Measurements from ENCODE around the gene CETN3.
"Not testable (repeated sequence)": the region's sequence is repeated elsewhere in the genome, so short reads cannot be mapped to it uniquely, and the experiment has no call there.

The CETN3 gene

GRCh38 chr5:90356176-90356575 is 53.4 kb downstream of the CETN3 start:
- TF ChIP-seq, protein P1, sequence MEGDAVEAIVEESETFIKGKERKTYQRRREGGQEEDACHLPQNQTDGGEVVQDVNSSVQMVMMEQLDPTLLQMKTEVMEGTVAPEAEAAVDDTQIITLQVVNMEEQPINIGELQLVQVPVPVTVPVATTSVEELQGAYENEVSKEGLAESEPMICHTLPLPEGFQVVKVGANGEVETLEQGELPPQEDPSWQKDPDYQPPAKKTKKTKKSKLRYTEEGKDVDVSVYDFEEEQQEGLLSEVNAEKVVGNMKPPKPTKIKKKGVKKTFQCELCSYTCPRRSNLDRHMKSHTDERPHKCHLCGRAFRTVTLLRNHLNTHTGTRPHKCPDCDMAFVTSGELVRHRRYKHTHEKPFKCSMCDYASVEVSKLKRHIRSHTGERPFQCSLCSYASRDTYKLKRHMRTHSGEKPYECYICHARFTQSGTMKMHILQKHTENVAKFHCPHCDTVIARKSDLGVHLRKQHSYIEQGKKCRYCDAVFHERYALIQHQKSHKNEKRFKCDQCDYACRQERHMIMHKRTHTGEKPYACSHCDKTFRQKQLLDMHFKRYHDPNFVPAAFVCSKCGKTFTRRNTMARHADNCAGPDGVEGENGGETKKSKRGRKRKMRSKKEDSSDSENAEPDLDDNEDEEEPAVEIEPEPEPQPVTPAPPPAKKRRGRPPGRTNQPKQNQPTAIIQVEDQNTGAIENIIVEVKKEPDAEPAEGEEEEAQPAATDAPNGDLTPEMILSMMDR (IDR thresholded peaks at IDR 0.05; ENCODE audit: low read length, missing control alignments): no peak
- H3K4me3 ChIP-seq (replicated peaks; ENCODE audit: low read depth, low read length): no peak overlapping the region
- no peak for DNase-seq (ENCODE audit: low read depth)

DNA sequence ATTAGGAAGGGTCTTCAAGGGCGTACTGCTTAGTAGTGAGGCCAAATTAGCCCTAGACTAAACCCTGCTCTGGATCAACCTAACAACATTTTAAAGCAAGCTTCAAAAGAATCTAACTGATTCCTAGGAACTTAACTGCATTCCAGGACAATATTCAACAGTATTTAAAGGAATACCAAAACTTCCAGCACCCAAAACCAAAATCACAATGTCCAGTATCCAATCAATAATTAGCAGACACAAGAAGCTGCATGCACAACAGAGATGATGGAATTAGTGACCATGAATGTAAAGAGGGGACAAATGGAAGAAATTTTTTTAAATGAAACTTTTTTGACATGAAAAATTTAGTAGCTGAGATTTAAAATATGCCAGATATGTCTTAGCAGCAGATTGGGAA is 53.9 kb downstream of the CETN3 start:
- DNase-seq (ENCODE audit: low read depth): no peak
- TF ChIP-seq, protein P1 (IDR thresholded peaks at IDR 0.05; ENCODE audit: low read length, missing control alignments): no peak
- no peak overlapping the region for H3K4me3 ChIP-seq (replicated peaks; ENCODE audit: low read depth, low read length)

DNA sequence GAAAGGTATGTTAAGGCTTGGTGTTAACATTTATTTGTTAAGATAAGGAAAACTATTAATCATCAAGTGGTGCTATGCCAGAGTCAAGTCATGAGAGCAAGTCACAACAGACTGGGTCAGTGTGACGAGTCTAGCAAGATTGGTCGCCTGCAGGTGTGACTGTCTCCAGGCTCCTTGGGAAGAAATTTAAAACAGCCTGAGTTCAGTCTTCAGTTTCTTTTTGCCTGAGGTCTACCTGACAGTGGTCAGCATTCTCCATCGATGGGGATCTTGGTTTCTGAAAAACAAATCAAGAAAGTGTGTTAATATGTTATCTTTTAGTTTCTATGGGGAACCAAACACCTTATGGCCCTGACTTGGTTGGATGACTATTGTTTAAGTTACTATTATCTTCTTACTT is 56.3 kb downstream of the CETN3 start:
- H3K4me3 ChIP-seq (replicated peaks; ENCODE audit: low read depth, low read length): no peak overlapping the region
- TF ChIP-seq, protein P1 (IDR thresholded peaks at IDR 0.05; ENCODE audit: low read length, missing control alignments): no peak
- no peak for DNase-seq (ENCODE audit: low read depth)

- no peak for DNase-seq (ENCODE audit: low read depth)
- TF ChIP-seq, protein P1 (IDR thresholded peaks at IDR 0.05; ENCODE audit: low read length, missing control alignments): no peak
- no peak overlapping the region for H3K4me3 ChIP-seq (replicated peaks; ENCODE audit: low read depth, low read length)
Observed at GRCh38 chr5:90351101-90351500, 58.5 kb downstream of the CETN3 start.

DNA sequence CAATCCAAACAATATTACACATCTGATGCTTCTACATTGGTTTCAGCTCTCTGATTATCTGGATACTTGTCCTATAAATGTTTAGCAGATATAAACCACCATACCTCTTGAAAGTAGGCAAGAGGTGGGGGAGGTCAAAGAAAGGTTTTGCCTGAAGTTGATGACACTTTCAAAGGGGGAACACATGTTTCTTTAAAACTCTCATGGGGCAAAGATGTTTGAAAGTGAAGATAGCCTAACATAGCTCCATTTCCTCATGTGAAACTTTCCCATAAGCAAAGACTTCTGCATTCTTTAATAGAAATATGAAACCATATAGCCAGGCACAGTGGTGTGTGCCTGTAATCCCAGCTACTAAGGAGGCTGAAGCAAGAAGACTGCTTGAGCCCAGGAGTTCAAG is 62.1 kb downstream of the CETN3 start:
- H3K4me3 ChIP-seq (replicated peaks; ENCODE audit: low read depth, low read length): no peak overlapping the region
- DNase-seq (ENCODE audit: low read depth): no peak
- TF ChIP-seq, protein P1 (IDR thresholded peaks at IDR 0.05; ENCODE audit: low read length, missing control alignments): no peak

GRCh38 chr5:90345684-90346083 is 63.9 kb downstream of the CETN3 start:
- no peak for DNase-seq (ENCODE audit: low read depth)
- TF ChIP-seq, protein P1 (IDR thresholded peaks at IDR 0.05; ENCODE audit: low read length, missing control alignments): no peak
- H3K4me3 ChIP-seq (replicated peaks; ENCODE audit: low read depth, low read length): no peak overlapping the region

GRCh38 chr5:90344689-90345088 is 64.9 kb downstream of the CETN3 start:
- no peak overlapping the region for H3K4me3 ChIP-seq (replicated peaks; ENCODE audit: low read depth, low read length)
- TF ChIP-seq, protein P1 (IDR thresholded peaks at IDR 0.05; ENCODE audit: low read length, missing control alignments): no peak
- DNase-seq (ENCODE audit: low read depth): no peak

DNA sequence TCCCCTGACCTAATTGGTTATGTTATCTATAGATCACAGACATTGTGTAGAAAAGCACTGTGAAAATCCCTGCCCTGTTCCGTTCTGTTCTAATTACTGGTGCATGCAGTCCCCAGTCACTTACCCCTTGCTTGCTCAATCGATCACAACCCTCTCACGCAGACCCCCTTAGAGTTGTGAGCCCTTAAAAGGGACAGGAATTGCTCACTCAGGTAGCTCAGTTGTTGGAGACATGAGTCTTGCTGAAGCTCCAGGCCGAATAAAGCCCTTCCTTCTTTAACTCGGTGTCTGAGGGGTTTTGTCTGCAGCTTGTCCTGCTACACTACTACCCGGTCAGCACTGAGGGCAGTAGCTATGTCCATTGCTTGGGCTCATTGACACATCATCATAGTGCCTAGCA is 65.8 kb downstream of the CETN3 start:
- not testable (repeated sequence) for H3K4me3 ChIP-seq (replicated peaks; ENCODE audit: low read depth, low read length); DNase-seq (ENCODE audit: low read depth)
